ENCODE data around the gene RSPO1. TPM values are rescaled to one million over a fixed set of nuclear protein-coding genes. Genes with fewer than 3 reads are reported as not detected.
"Not testable (repeated sequence)": the region's sequence is repeated elsewhere in the genome, so short reads cannot be mapped to it uniquely, and the experiment has no call there.

The RSPO1 gene
- polyA plus RNA-seq, 12 donors = 0.70 to 8.2 (median 4.5) TPM; not detected in 9

GRCh38 chr1:37621326-37621870 lies 13.3 kb downstream of the RSPO1 start:
- DNase-seq = no peak

- no peak for DNase-seq
Measured at GRCh38 chr1:37620707-37621106, 14.0 kb downstream of the RSPO1 start.

DNA sequence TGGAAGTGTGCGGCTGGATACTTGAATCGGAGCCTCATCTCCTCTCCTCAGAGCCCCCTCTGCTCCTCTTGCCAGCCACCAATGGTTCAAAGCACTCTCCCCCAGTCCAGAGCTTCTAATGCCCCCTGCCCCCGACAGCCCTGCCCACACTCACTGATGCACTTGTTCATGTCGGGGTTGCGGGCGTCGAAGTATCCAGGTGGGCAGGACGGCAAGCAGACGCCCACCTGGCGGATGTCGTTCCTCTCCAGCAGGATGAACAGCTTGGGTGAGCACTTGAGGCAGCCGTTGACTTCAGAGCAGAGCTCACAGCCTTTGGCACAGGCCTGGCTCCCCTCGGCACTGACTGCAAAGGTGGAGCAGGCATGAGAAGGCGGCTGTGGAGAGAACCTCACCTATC lies 18.4 kb downstream of the RSPO1 start:
- no peak for DNase-seq

GRCh38 chr1:37614105-37614504 lies 20.6 kb downstream of the RSPO1 start:
- no peak for DNase-seq

GRCh38 chr1:37612186-37612585 lies 22.5 kb downstream of the RSPO1 start:
- DNase-seq = no peak

DNA sequence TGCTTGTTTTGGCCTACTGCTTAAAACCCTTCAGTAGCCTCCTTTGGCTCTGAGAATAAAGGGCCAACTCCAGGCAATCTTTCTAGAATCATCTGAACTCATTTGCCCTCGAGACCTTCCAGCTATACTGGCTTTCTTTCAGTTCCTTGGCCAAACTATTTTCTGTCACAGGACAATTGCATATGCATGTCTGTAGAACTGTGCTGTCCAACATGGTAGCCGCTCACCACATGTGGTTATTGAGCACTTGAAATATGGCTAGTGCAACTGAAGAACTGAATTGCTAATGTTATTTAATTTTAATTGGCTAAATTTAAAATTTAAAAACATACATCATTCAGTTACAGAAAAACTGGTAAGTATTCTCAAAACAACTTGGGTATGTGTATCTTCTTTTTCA lies 24.7 kb downstream of the RSPO1 start:
- no peak for DNase-seq

DNA sequence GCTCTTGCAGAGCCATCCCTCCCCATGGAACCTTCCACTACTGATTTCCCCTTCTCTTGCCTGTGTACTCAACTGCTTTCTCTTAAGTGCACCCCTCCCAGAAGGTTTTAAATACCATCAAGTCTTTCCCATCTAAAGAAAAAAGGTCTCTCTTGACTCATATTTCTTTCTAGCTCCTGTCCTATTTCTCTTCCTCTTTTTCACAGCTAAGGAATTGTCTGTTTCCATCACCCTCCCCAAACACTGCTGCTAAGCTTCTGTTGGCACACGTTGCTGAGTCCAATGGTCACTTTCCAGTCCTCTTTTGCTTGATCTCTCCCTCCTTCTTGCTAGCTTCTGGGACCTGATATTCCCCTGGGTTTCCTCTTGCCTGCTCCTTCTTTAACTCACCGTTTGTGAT lies 25.7 kb downstream of the RSPO1 start:
- DNase-seq = no peak

DNA sequence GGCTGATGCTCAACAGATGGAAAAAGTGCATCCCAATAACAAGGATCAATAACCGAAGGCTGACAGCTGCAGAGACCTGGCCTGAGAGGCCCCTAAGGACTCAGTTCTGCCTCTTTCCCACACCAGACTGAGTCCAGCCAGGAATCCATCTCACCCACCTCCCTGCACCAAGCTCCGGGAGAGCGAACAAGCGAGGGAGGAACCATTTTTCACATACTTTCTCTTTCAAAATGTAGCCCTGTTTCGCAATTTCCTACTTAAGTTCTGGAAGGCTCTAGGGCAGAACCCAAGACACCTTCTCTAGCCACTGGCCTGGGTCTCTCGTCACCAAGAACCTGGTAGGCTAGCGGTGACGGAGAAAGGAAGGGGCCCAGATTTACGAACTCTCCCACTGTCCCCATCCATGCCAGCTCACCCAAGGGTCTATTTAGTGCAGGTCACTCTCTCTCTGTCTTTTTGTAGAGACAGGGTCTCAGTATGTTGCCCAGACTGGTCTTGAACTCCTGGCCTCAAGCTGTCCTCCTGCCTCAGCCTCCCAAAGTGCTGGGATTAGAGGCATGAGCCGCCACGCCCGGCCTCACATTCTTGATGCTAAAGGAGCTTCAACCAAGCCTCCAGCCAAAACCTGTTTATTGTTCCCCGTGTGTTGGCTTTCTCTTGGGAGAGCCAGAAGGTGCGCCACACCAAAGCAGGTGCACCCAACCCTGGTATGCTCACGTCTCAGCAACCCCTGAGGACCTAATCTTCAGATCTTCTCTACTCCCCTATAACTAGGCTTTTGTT lies 28.0 kb downstream of the RSPO1 start:
- DNase-seq = no peak

- no peak for DNase-seq
Measured at GRCh38 chr1:37605806-37606474, 28.8 kb downstream of the RSPO1 start.

DNA sequence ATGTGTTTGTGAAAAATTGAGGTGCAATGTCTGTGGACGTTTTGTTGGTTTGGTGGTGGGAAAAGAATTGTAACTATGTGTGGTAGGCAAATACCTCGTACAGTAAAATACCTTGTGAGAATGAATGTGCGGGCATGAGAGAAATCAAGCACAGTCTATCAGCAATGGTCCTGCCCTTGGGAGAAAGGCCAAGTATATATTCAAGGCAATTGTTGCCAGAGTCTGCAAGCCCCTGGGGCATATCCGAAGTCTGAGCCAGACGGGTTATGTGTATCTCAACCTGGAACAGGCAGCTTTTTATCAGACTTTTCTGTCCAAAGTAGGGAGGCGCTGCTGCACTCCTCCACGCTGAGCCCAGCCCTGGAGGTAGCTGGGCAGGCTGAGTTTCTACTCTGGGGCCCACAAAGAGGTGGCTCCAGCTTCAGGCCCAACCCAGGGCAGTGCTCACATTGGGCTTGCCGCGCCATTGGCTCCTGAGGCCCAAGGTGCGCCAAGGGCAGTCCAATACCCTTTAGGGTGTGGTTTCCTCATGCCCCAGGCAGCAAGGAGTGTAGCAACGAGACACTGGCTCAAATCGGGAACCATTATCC lies 29.5 kb downstream of the RSPO1 start:
- no peak for DNase-seq

GRCh38 chr1:37602750-37603694 lies 31.7 kb downstream of the RSPO1 start:
- DNase-seq = no peak

DNA sequence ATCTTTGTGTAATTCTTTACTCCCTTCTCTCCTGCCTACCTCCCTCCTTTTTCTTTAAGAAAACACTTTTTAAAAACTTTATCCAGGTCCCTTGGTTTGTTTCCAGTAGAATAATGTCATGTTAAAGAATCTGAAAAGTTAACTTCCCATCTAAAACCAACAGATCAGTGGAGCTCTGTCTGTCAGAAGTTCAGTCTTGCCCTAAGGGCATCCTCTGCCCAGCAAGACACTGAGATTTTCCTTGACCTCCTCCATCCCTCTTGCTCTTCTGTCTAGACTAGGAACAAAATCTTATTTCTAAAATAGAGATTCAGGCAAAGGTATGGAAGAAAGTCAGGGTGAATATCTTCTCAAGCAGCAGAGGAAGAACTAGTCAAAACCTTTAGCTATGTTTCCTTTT lies 33.3 kb downstream of the RSPO1 start:
- DNase-seq = no peak

- DNase-seq = no peak
Measured at GRCh38 chr1:37599940-37600339, 34.8 kb downstream of the RSPO1 start.

GRCh38 chr1:37596182-37596667 lies 38.5 kb downstream of the RSPO1 start:
- DNase-seq = no peak

DNA sequence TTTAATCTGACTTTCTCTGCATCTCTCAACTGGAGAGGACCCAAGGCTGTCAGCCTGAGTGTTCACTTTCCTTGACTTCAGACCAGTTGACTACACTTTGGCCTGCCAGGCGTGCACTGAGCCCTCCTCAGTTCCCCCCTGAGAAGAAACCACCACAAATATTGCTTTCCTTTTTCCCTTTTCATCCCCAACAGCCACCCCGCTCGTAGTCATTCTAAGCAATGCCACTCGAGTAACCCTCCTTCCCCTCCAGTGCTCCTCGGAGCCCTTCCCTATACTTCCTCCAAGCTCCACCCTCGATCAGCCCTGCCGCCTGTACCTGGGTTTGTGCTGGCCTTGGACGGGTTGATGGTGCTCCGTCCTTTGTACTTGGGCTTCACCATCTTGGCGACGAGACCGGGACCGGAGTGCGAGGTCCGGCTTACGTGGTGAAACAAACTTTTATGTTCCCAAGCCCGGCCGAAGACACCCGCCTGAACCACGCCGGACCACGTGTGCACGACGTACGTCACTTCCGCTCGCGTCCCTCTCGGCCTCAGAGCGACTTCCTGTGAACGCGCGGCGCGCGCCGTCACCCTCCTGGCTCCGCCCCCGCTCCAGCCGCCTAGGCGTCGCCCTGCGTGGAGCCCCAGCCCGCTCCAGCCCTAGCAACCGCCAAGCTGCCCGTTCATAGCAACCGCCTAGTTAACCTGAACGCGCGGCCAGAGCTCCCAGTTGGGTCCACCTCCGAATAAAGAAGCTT lies 39.1 kb downstream of the RSPO1 start, which contains the start of gene GNL2:
TSS of gene GNL2 (minus strand) at position 498 of the 742 bp plus-strand sequence. CDS start at position 383, 115 bp downstream.
- peak; percentile 99 for DNase-seq

GRCh38 chr1:37593726-37594125 lies 41.0 kb downstream of the RSPO1 start:
- no peak for DNase-seq

GRCh38 chr1:37588939-37589338 lies 45.8 kb downstream of the RSPO1 start:
- DNase-seq = no peak

DNA sequence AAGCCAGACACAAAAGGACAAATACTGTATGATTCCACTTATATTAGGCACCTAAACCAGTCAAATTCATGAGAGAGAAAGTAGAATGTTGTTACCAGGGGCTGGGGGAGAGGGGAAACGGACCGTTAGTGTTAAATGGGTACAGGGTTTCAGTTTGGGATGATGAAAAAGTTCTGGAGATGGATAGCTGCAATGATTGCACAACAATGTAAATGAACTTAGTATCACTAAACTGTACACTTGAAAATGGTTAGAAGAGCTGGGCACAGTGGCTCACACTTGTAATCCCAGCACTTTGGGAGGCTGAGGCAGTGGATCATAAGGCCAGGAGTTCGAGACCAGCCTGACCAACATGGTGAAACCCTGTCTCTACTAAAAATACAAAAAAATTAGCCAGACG lies 50.1 kb downstream of the RSPO1 start:
- not testable (repeated sequence) for DNase-seq

DNA sequence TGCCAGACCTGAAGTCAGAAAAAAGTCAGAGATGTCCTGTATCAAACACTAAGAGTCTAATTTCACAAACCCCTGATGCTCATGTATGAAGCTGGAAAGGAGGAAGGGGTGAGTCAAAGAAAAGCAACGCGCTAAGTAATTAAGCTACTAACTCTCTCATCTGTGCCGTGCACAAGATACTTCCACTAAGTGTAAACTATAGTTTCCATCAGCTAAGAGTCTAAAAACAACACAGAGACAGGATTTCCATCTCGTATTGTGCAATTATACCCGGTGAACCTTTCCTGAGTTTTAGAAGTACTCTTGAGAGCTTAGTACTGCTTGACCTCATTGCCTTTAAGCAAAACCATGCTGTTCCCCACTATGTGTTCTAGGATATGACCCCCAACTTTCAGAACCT lies 59.0 kb downstream of the RSPO1 start:
- DNase-seq = no peak

DNA sequence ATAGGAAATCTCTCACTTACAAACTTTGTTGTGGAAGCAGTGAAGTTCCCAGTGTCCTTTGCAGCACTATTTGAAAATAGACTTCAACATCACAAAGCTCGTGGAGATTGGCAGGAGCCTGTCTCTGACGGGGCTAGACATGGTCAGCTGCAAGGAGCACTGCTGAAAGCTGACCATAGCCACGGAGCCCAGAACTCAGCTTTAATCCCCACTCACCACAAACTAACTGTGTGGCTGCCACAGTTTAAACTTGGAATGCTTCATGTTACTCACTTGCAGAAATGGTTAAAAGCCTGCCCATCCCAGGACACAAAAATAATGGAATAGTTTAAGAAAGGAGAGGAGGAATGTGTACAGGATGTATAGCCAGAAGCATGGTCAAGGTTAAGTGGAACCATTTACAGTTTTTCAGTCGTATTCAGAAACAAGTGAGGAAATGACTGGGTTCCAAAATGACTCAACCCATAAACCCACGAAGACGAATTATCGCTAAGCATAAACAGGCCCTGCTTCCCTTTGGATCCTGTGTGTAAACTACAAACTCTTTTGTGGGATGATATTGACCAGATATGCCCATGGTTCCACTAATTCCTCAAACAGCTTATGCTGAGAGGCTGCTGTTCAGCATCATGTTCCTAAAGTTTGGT lies 59.7 kb downstream of the RSPO1 start:
- no peak for DNase-seq
